Keratinocyte (primary cell): ENCODE measurements around the gene GAL3ST2.
"Not testable (repeated sequence)": the region's sequence is repeated elsewhere in the genome, so short reads cannot be mapped to it uniquely, and the experiment has no call there.

Source experiments
- CTCF ChIP-seq, 3 experiments: IDR thresholded peaks in 1 of 3; conservative IDR thresholded peaks in 1 of 3; optimal IDR thresholded peaks in 1 of 3; 2 replicates in 2 of 3; 3 replicates in 1 of 3; pipeline versions ENCODE3 to v1.5.1; 2011; ENCODE audit warnings: low read length in 3 of 3, mild to moderate bottlenecking in 3 of 3, moderate library complexity in 2 of 3, control low read depth in 1 of 3, inconsistent platforms in 1 of 3; ENCODE audit not compliant: insufficient read depth in 2 of 3; ENCODE audit errors: extremely low read depth in 1 of 3
- EZH2 ChIP-seq: IDR thresholded peaks from one replicate; pipeline ENCODE4 v1.6.1; 2012; ENCODE audit warnings: inconsistent platforms, mild to moderate bottlenecking, low read length, moderate library complexity

GRCh38 chr2:241833756-241834526 is 57.3 kb downstream of the GAL3ST2 start:
- not testable (repeated sequence) for TF ChIP-seq CTCF (optimal IDR thresholded peaks at IDR 0.05 in 1 of 3, IDR thresholded peaks at IDR 0.05 in 1 of 3, conservative IDR thresholded peaks at IDR 0.05 in 1 of 3; ENCODE audit: extremely low read depth in 1 of 3, insufficient read depth in 2 of 3, low read length in 3 of 3); EZH2
